ENCODE results near the gene C1QTNF8.

Gene C1QTNF8

GRCh38 chr16:1125471-1125870, 29.4 kb upstream of the C1QTNF8 start:
- DNase-seq (ENCODE audit: low read depth in 1 of 2, low spot score in 1 of 2), result no peak
- H3K4me3 ChIP-seq (replicated peaks; ENCODE audit: insufficient read depth, low read length), result no peak overlapping the region
- TF ChIP-seq GABPA (IDR thresholded peaks at IDR 0.05; ENCODE audit: low read depth) (no peak), POLR2AphosphoS5 (IDR thresholded peaks at IDR 0.05; ENCODE audit: low read depth) (no peak), SPI1 (IDR thresholded peaks at IDR 0.05; ENCODE audit: borderline replicate concordance, low read depth) (no peak), REST (IDR thresholded peaks at IDR 0.05; ENCODE audit: insufficient replicate concordance, low read depth) (no peak), CTCF (IDR thresholded peaks at IDR 0.05; ENCODE audit: insufficient read depth, low read length) (no peak)
- peaks cover 2% of the 10 kb centered on the region for H3K27me3 ChIP-seq (ENCODE audit: insufficient read depth, poor library complexity, severe bottlenecking)
- H3K27ac ChIP-seq (replicated peaks), result no peak overlapping the region

GRCh38 chr16:1124795-1125194, 28.8 kb upstream of the C1QTNF8 start:
- Histone ChIP-seq H3K27me3 (ENCODE audit: insufficient read depth, poor library complexity, severe bottlenecking) (peaks cover 5% of the 10 kb centered on the region), H3K4me3 (replicated peaks; ENCODE audit: insufficient read depth, low read length) (no peak overlapping the region), H3K27ac (replicated peaks) (no peak overlapping the region)
- no peak for TF ChIP-seq CTCF (IDR thresholded peaks at IDR 0.05; ENCODE audit: insufficient read depth, low read length)
- no peak for TF ChIP-seq REST (IDR thresholded peaks at IDR 0.05; ENCODE audit: insufficient replicate concordance, low read depth)
- no peak for TF ChIP-seq POLR2AphosphoS5 (IDR thresholded peaks at IDR 0.05; ENCODE audit: low read depth)
- no peak for TF ChIP-seq SPI1 (IDR thresholded peaks at IDR 0.05; ENCODE audit: borderline replicate concordance, low read depth)
- no peak for TF ChIP-seq GABPA (IDR thresholded peaks at IDR 0.05; ENCODE audit: low read depth)
- DNase-seq (ENCODE audit: low read depth in 1 of 2, low spot score in 1 of 2), result no peak

GRCh38 chr16:1124291-1124690, 28.2 kb upstream of the C1QTNF8 start:
- no peak for DNase-seq (ENCODE audit: low read depth in 1 of 2, low spot score in 1 of 2)
- TF ChIP-seq CTCF (IDR thresholded peaks at IDR 0.05; ENCODE audit: insufficient read depth, low read length) (no peak), POLR2AphosphoS5 (IDR thresholded peaks at IDR 0.05; ENCODE audit: low read depth) (no peak), SPI1 (IDR thresholded peaks at IDR 0.05; ENCODE audit: borderline replicate concordance, low read depth) (no peak), REST (IDR thresholded peaks at IDR 0.05; ENCODE audit: insufficient replicate concordance, low read depth) (no peak), GABPA (IDR thresholded peaks at IDR 0.05; ENCODE audit: low read depth) (no peak)
- peaks cover 7% of the 10 kb centered on the region for H3K27me3 ChIP-seq (ENCODE audit: insufficient read depth, poor library complexity, severe bottlenecking)
- H3K27ac ChIP-seq (replicated peaks), result no peak overlapping the region
- H3K4me3 ChIP-seq (replicated peaks; ENCODE audit: insufficient read depth, low read length), result no peak overlapping the region
